ENCODE results near the gene GRAMD2A.
A peak's percentile ranks its signal among the peaks of the same experiment; 100 is the strongest.

The GRAMD2A gene

DNA sequence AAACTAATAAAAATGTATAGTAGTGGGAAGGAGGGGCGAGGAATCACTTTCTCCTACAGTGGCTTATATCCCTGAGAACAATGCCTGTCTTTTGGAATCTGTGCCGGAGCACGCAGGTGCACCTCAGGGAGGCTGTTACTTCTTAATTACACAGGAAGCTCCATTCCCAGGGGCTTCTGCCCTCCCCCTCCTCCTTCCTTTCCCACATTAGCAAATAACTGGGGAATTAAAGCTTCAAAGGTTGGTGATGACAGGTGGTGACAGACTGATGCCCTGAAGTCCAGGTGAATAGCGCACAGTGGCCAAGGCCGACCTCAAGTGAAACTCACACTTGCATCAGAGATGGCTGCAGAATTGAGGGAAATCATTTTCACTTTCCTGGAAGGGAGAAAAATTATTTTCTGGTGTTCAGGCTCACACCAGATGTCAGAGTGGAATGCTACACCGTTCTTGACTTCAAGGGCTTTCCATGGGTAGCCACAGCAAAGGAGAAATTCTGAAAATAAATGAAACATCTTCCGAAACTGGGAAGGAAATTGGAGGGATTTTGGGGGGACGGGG lies 3.7 kb downstream of the GRAMD2A start:
- Histone ChIP-seq H3K27ac (ENCODE audit: poor library complexity, severe bottlenecking) (no peak overlapping the region), H3K9me3 (ENCODE audit: severe bottlenecking) (no peaks in the 10 kb centered on the region), H3K4me3 (ENCODE audit: severe bottlenecking) (no peak overlapping the region), H3K27me3 (ENCODE audit: insufficient read depth, poor library complexity, severe bottlenecking) (no peaks in the 10 kb centered on the region), H3K36me3 (ENCODE audit: low read depth) (peaks cover 13% of the 10 kb centered on the region), H3K4me1 (ENCODE audit: insufficient read depth, poor library complexity, severe bottlenecking) (peaks cover 15% of the 10 kb centered on the region)
- no peak for ATAC-seq (ENCODE audit: low read depth)
- TF ChIP-seq, protein P1, sequence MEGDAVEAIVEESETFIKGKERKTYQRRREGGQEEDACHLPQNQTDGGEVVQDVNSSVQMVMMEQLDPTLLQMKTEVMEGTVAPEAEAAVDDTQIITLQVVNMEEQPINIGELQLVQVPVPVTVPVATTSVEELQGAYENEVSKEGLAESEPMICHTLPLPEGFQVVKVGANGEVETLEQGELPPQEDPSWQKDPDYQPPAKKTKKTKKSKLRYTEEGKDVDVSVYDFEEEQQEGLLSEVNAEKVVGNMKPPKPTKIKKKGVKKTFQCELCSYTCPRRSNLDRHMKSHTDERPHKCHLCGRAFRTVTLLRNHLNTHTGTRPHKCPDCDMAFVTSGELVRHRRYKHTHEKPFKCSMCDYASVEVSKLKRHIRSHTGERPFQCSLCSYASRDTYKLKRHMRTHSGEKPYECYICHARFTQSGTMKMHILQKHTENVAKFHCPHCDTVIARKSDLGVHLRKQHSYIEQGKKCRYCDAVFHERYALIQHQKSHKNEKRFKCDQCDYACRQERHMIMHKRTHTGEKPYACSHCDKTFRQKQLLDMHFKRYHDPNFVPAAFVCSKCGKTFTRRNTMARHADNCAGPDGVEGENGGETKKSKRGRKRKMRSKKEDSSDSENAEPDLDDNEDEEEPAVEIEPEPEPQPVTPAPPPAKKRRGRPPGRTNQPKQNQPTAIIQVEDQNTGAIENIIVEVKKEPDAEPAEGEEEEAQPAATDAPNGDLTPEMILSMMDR (IDR thresholded peaks at IDR 0.05; ENCODE audit: poor library complexity, severe bottlenecking), result no peak
- no peak for DNase-seq (ENCODE audit: low spot score)

DNA sequence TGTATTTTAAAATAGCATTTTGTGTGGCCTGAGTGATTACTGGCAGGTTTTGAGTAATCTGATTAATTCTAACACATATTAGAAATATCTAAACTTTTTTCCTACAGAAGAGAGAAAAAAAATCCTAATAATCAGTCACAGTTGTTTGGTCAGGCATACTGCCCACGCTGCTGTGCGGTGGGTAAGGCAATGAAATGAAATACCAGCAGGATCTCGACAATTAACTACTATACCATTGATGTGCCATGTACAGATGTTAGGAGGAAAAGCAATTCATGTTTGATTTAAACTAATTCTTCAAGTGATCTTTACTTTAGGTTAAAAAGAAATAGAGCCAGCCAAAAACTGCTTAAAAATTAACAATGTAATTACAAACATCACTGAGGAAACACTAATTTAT lies 5.2 kb downstream of the GRAMD2A start:
- no peak overlapping the region for H3K4me3 ChIP-seq (ENCODE audit: severe bottlenecking)
- H3K4me1 ChIP-seq (ENCODE audit: insufficient read depth, poor library complexity, severe bottlenecking), result peaks cover 23% of the 10 kb centered on the region
- peak overlapping the region; percentile 5 for H3K27ac ChIP-seq (ENCODE audit: poor library complexity, severe bottlenecking)
- ATAC-seq (ENCODE audit: low read depth), result no peak
- H3K27me3 ChIP-seq (ENCODE audit: insufficient read depth, poor library complexity, severe bottlenecking), result no peaks in the 10 kb centered on the region
- TF ChIP-seq, protein P1 (IDR thresholded peaks at IDR 0.05; ENCODE audit: poor library complexity, severe bottlenecking), result no peak
- DNase-seq (ENCODE audit: low spot score), result no peak
- no peaks in the 10 kb centered on the region for H3K9me3 ChIP-seq (ENCODE audit: severe bottlenecking)
- H3K36me3 ChIP-seq (ENCODE audit: low read depth), result 0 out of 2 replicates have a peak, but pooled peaks cover 7% of the 10 kb centered on the region

DNA sequence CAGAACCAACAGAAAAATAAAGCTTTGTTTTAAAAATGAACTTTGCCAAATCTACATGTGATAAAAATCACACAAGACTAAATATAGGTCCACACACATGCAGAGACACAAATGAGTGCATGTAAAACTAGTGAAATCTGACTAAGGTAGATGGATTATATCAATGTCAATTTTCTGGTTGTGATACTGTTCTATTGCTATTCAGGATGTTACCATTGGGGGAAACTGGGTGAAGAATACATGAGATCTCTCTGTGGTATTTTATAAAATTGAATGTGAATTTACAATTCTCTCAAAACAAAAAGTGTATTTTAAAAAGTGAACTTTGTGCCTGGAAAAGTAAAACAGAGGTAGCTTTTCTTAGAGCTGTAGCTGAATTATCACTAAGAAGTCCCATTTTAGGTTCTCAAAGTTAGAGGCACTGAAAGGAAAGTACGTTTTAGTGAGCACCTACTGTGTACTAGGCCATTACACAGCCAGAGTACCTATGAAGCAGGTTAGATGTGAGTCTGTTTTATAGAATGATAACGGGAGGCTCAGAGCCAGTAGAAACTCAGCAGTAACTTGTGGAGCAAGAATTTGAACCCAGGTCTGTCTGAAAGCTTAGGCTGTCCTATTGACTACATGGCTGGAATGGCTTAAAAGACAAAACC lies 8.2 kb downstream of the GRAMD2A start:
- no peak for DNase-seq (ENCODE audit: low spot score)
- TF ChIP-seq, protein P1 (IDR thresholded peaks at IDR 0.05; ENCODE audit: poor library complexity, severe bottlenecking), result no peak
- H3K27me3 ChIP-seq (ENCODE audit: insufficient read depth, poor library complexity, severe bottlenecking), result no peaks in the 10 kb centered on the region

DNA sequence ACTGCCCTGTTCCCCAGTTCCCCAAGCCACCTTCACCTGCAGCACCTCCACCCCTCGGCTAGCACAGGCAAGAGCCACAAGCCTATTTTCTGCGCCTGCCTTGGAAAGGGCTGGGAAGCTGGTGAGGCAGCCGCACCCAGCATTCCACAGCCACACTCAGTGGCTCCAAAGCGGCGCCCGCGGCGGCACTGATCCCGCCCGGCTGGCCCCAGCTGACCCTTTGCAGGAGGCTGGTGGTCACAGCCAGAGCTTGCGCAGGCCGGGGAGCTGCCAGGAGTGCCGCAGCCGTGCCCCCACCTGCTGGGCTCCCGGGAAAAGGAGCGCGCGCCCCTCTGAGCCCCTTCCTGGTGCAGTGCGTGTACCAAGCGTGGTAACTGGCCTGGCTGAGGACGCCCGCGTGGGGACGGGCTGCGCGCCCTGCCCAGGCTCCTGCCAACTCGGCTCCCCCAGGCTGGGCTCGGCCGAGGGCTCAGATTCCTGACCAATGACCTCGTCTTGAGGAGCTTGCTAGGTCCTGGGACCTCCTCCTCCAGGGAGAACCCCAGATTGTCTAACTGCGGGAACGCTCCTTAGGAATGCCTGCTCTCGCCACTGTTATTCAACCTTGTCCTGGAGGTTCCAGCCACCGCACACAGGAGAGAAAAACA lies 13.3 kb downstream of the GRAMD2A start:
- DNase-seq (ENCODE audit: low spot score), result peak; percentile 75
- H3K9me3 ChIP-seq (ENCODE audit: severe bottlenecking), result no peaks in the 10 kb centered on the region
- peaks cover 23% of the 10 kb centered on the region for H3K4me1 ChIP-seq (ENCODE audit: insufficient read depth, poor library complexity, severe bottlenecking)
- no peak overlapping the region for H3K27ac ChIP-seq (ENCODE audit: poor library complexity, severe bottlenecking)
- TF ChIP-seq, protein P1 (IDR thresholded peaks at IDR 0.05; ENCODE audit: poor library complexity, severe bottlenecking), result no peak
- H3K27me3 ChIP-seq (ENCODE audit: insufficient read depth, poor library complexity, severe bottlenecking), result no peaks in the 10 kb centered on the region
- H3K36me3 ChIP-seq (ENCODE audit: low read depth), result no peaks in the 10 kb centered on the region
- no peak overlapping the region for H3K4me3 ChIP-seq (ENCODE audit: severe bottlenecking)
- ATAC-seq (ENCODE audit: low read depth), result peak; percentile 77

More for the DNA sequence above, 8.2 kb downstream of the GRAMD2A start:
- no peak overlapping the region for H3K4me3 ChIP-seq (ENCODE audit: severe bottlenecking)
- no peaks in the 10 kb centered on the region for H3K9me3 ChIP-seq (ENCODE audit: severe bottlenecking)
- H3K4me1 ChIP-seq (ENCODE audit: insufficient read depth, poor library complexity, severe bottlenecking), result peaks cover 26% of the 10 kb centered on the region
- H3K36me3 ChIP-seq (ENCODE audit: low read depth), result 0 out of 2 replicates have a peak, but pooled peaks cover 7% of the 10 kb centered on the region
- H3K27ac ChIP-seq (ENCODE audit: poor library complexity, severe bottlenecking), result no peak overlapping the region
- no peak for ATAC-seq (ENCODE audit: low read depth)
